HG02759 (cell line): ENCODE results near the gene MET.
"Not testable (repeated sequence)": the region's sequence is repeated elsewhere in the genome, so short reads cannot be mapped to it uniquely, and the experiment has no call there.

Experiments
- ATAC-seq: cut with Tn5 transposase; IDR thresholded peaks from one replicate; pipeline ENCODE4 v1.9.1; 2021; ENCODE audit warnings: mild to moderate bottlenecking, moderate library complexity; ENCODE audit not compliant: unreplicated experiment

Gene MET

DNA sequence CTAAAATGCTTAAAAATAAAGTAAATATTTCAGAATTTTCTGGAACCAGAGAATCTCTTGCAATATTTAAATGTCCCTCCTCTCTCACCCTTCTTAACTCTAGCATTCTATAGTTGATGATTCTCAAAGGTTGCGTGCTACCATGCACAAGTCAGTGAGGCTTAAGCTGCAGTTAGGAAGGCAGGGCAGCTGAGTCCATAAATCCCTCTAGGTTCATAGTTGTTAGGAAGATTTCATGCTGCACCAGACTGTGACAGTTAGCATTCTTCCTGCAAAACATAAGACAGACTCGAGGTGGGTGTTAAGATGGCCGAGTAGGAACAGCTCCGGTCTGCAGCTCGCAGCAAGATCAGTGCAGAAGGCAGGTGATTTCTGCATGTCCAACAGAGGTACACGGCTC, 70.6 kb downstream of the MET start:
- no peak for ATAC-seq

DNA sequence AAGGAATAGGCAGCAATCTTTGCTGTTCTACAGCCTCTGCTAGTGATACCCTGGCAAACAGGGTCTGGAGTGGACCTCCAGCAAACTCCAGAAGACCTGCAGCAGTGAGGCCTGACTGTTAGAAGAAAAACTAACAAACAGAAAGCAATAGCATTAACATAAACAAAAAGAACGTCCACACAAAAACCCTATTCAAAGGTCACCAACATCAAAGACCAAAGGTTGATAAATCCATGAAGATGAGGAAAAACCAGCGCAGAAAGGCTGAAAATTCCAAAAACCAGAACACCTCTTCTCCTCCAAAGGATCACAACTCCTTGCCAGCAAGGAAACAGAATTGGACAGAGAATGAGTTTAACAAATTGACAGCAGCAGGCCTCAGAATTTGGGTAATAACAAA, 71.8 kb downstream of the MET start:
- ATAC-seq, result not testable (repeated sequence)

DNA sequence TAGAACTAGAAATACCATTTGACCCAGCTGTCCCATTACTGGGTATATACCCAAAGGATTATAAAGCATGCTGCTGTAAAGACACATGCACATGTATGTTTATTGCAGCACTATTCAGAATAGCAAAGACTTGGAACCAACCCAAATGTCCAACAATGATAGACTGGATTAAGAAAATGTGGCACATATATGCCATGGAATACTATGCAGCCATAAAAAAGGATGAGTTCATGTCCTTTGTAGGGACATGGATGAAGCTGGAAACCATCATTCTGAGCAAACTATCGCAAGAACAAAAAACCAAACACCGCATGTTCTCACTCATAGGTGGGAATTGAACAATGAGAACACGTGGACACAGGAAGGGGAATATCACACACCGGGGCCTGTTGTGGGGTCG, 74.4 kb downstream of the MET start:
- ATAC-seq, result not testable (repeated sequence)

DNA sequence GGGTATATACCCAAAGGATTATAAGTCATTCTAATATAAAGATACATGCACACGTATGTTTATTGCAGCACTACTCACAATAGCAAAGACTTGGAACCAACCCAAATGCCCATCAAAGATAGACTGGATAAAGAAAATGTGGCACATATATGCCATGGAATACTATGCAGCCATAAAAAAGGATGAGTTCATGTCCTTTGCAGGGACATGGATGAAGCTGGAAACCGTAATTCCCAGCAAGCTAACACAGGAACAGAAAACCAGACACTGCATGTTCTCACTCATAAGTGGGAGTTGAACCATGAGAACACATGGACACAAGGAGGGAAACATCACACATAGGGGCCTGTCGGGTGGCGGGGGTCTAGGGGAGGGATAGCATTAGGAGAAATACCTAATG, 79.1 kb downstream of the MET start:
- not testable (repeated sequence) for ATAC-seq

DNA sequence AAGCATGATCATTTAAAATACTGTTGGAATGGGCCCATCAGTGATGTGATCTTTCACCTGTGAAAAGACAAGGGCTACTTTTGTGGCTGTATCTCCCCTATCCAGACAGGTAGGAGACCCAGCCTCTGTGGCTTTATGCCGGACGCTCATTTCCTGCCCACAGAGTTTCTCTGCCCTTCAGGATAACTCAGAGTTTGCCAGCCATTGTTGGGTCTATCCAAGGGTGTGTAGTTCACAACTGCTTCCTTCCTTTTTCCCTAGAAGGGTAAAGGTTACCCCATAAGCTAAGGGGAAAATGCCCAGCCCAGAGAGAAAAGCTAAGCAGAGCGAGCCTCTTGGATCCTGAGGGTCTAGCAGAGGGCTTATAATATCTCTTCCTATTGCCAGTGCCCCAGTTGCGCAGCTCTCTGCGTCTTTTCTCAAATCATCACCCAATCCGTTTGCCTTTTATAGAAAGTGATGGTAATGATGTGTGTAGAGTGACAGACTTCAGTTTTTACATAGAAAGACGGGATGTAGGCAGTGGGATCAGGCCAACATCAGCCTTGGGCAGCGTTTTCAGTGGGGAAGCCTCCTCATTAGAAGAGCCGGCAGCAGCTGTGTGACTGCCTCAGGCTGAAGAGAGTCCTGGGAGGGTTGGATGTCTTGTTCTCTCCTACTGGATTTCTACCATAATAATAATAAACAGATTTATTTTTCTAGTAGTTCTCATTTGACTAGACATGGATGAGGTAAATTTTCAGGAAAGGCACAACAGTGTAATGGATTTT, 80.5 kb downstream of the MET start:
- no peak for ATAC-seq

DNA sequence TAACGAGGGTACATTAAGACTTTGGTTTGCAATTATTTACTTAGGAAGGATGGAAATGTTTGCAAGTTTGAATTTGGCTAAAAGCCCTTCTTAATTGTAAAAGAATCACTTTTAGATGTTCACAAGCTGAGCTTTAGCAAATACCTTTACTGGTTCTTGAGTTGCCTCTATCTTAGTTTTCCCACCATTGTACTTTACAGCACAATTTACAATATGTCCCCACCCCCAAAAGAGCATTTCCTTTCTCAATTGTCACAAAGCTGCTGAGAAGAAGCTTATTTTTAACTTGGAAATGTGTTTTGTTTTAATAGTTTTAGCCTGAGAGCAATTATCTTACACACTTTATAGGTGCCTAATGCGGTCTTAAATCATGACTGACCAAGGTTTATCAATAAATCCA, 81.1 kb downstream of the MET start:
- no peak for ATAC-seq

DNA sequence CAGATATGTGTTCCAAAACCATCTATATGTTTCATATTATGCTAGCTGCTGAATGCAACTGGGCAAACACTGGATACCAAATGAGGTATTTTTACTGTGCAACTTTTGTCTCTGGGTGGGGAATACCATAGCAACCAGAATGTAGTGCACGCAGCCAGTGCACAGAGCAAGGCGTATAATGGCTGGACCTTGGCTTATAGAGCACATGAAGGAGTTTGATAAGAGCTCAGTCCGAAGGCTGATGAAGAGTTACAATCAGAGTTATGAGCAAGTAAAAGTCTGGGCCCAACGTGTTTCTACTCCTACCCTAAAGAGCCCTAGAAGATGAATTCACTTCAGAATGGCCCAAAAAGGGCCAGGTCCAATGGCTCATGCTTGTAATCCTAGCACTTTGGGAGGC, 82.2 kb downstream of the MET start:
- no peak for ATAC-seq

DNA sequence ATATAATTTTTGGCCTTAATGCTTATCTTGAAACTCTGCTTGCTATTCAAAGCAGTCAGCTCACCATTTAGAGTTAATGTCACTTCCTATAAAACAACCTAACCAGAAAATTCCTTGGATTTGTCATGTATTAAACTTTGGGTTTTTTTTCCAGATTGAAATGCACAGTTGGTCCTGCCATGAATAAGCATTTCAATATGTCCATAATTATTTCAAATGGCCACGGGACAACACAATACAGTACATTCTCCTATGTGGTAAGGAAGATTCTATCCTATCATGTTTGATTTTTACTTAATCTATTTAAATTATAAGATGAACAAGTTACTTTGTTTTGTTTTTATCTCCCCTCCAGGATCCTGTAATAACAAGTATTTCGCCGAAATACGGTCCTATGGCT, 85.3 kb downstream of the MET start:
- no peak for ATAC-seq

DNA sequence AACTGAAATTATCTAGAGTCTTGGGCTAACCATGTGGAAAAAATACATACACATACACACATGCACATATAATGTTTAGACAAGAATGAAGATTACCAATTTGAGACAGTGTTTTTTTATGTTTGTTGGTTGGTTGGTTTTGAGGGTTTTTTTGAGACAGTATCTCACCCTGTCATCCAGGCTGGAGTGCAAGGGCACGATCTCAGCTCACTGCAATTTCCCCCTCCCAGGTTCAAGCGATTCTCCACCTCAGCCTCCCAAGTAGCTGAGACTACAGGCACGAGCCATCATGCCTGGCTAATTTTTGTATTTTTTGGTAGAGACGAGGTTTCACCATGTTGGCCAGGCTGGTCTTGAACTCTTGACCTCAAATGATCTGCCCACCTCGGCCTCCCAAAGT, 87.6 kb downstream of the MET start:
- not testable (repeated sequence) for ATAC-seq

DNA sequence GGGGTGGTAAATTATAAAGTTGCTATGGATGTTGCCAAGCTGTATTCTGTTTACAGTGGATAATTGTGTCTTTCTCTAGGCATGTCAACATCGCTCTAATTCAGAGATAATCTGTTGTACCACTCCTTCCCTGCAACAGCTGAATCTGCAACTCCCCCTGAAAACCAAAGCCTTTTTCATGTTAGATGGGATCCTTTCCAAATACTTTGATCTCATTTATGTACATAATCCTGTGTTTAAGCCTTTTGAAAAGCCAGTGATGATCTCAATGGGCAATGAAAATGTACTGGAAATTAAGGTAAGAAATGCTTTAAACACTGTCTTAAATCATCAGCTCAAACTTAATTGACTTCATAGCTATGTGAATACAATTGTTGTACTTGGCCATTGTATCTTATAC, 91.0 kb downstream of the MET start:
- no peak for ATAC-seq

DNA sequence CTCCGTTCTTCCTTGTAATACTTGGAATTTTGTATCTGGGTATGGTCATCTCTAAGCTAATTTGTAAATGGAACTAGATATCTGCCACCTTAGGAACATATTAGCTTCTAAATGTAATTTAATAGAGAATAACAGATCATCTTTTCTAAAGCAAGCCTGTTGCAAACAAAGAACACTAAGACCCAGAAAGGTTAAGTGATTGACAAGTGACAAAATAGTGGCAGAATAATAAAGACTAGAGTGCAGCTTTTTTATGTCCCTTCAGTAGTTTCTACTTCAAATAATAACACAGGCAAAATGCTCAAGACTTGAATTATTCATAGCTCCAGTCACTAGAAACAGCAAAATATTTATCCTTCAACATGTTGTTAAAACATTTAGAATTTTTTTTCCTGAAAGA, 91.7 kb downstream of the MET start:
- no peak for ATAC-seq

DNA sequence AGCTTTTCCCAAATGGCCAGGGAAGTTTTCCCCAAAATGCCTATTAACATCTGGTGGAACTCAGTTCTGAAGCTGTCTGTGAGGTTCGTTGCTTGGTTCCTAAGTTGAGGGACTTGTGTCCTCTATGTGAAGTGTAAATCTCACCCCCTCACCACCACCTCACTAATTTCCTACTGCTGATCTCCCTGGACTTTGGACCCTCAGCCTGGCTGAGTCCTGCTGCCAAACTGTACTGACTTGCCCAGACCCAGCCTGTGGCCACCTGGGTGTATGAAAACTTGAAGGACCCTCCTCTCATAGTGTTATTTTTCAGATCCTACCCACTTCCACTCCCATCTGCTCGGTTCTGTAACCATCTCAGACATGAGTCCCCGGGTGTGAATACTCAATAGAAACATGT, 94.9 kb downstream of the MET start:
- no peak for ATAC-seq

DNA sequence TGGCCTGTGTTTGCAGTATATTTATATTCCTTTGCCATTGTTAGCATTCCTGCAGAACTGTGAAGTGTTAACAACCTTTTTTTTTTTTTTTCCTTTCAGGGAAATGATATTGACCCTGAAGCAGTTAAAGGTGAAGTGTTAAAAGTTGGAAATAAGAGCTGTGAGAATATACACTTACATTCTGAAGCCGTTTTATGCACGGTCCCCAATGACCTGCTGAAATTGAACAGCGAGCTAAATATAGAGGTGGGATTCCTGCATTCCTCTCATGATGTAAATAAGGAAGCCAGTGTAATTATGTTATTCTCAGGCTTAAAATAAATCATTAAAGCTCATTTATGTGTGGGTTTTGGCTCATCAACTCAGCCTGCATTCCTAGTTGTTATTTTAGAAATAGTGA, 97.5 kb downstream of the MET start:
- no peak for ATAC-seq

DNA sequence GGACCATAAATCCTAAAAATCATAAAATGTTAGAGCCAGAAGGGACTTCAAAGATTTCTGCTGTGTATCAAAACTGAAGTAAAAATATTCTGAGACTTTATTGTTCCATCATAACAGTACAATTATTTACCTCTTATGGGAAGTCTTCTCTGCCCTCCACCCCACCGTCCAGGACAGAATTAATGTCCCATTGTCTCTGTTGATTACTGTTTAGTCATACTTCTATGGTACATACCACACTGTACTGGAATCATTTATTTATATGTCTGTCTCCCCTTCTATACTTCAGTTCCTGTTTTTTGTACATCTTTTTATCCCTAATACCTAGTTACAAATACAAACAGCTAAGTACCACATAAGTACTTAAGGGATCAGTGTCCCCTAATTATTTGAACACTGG, 98.9 kb downstream of the MET start:
- ATAC-seq, result no peak

DNA sequence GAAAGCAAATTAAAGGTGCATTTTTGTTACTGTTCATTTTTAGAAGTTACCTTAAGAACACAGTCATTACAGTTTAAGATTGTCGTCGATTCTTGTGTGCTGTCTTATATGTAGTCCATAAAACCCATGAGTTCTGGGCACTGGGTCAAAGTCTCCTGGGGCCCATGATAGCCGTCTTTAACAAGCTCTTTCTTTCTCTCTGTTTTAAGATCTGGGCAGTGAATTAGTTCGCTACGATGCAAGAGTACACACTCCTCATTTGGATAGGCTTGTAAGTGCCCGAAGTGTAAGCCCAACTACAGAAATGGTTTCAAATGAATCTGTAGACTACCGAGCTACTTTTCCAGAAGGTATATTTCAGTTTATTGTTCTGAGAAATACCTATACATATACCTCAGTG, 99.6 kb downstream of the MET start:
- ATAC-seq, result no peak

DNA sequence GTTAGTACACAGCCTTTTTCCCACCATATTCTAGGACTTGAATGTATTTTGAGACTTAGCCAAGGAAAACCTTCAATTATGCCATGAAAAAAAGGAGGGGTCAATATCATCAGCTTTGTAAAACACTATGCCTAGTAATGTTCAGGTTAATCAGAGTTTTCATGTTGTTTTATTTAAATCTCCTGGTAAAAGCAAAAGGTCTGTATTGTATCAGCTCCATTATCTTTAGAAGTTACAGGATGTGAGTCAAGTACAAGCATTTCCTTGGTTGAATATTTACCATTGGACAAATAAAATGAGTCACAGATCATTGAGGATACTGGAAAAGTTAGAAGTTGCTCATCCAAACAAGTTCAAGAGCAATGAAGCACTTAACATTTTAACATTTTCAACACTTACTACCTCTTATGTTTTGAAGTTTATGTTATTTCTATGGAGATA, 100.4 kb downstream of the MET start:
- ATAC-seq, result no peak

DNA sequence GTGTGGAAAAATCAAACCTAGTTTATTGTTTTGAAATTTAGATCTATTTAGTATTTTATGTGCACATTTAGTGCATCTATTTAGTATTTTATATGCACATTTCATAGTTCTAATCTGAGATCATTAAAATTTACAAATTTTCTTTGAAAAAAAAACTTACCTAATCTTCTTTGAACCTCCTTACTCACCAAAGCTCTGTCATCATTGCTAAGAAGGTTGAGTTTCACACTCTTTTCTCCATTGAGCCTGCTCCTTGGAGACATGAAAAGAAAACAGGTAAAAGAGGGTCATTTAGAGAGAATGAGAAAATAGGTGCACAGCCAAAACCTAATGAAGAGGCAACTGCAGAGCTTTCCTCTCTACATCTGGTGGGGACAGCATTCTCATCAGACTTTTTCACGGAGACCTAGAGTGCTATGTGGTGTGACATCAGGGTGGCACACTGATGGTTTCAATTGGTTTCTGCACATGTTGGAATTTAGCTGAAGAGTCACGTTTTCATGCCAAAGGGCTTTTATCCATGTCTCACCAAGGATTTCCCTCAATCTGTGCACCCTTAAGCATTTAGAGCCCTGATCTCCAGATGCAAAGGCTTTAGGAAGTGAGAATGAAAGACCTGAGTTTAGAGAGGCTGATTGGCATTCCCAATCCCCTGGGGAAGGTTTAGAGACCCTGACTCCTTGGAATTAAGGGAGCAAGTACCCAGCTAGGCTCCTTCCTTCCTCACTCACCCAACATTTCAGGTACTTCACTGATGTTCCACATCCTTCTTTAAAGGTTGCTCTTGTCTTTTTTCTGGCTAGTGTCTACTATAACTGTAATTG, 101.1 kb downstream of the MET start:
- no peak for ATAC-seq

DNA sequence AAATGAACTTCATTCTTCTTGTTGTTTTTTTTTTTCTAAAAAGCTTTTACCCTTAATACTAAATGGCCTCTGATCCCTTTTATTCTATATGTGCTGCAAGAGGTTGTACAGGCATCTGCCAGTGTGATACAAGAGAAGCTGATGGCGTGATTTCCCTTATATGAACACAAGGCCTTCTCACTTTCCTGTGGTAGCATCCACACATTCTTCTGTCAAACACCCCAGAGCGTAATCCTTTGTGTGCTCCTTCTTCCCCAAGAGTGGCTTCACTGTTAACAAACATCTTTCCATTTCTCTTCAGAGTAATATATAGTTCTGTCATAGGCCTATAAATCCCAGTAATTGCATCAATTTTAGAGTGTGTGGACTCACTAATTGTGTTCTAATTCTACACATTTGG, 104.0 kb downstream of the MET start:
- no peak for ATAC-seq

DNA sequence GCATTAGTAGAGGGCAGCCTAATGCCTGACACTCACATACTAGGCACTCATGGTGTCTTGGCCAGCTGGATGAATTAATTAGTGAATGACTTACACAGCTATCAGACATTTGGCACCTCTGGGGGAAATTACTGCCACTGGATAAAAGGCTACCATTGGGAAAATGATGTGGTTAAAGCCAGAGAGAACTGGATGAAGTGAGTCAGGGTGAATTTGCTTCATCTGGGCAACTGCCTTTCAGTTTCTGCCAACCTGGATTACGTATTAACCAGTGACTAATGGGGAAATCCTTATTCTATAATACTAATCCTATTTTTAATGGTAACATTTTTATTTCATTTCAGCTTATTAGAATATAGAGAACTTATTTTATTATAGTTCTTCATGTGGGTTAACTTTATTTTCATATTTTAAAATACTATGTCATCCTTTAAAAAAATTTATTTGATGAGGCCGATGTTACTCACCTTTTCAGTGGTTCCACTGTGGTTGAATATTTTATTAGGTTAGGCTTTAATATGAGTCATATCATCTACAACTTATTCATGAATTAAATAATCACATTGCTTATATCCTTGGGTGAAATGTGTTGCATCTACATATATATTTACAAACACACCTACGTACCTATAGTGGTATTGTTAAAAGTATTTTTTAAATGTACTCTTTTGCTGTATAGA, 104.8 kb downstream of the MET start:
- peak; percentile 78 for ATAC-seq

DNA sequence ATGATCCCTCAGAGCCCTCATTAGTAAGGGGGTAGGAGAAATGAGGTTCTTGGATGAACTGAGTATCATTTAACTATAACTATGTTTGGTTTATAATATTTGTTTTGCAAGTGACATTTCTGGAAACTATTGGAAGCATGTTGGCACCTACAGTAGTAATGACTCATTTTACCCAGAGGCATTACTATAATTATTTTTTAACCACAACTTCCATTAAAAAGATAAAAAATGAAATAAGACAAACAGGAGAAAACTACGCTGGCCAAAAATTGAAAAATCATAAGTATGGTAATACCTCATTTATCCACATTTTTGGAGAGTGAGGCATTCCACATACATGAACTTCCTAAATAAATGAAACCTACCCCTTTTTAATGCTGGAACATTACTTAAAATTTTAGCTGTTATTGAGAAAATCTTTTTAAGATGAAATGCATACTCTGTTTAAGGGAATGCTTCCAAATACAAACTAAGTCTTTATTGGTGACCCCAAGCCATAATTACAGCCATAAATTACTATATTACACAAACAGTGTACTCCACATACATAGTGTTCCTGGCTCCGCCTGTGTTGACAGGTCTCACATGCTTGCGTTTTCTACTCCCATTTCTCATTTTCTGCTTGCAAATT, 105.8 kb downstream of the MET start:
- no peak for ATAC-seq

DNA sequence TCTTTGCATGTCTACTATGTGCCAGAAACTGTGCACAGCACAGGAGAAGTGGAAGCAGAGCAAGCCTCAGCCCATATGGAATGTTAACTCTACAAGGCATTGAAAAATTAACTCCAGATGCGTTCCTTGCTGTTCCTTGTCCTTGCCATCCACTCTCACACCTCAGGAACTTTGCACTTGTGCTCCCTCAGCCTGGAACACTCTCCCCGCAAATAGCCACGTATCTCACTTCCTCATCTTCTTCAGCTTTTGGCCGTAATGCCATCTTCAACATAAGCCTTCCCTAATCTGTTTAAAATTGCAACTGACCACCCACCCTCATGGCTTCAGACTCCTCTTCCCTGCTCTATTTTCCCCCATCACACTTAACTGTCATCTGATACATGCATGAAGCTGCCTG, 107.2 kb downstream of the MET start:
- ATAC-seq, result no peak
